AG04449 (cell line): ENCODE results near the gene IGF2BP2.
"Not testable (repeated sequence)": the region's sequence is repeated elsewhere in the genome, so short reads cannot be mapped to it uniquely, and the experiment has no call there.

Experiments
- CTCF ChIA-PET: fragments of 350-600 bp; formaldehyde crosslinking; extraction: SDS; loops from one replicate; lab custom pipeline; 2021; ENCODE audit warnings: antibody characterized with exemption; lab: Yijun Ruan, JAX
- POLR2A ChIA-PET: fragments of 400-600, 350-600 bp; formaldehyde crosslinking; extraction: SDS; loops from one replicate; lab custom pipeline; 2020; ENCODE audit warnings: antibody characterized with exemption, inconsistent platforms; lab: Yijun Ruan, JAX
- DNase-seq: peaks from one replicate; pipeline ENCODE4 v3.0.0-alpha.2; 2010; ENCODE audit warnings: low read depth, low spot score
- H3K4me3 ChIP-seq: 2 replicates; pipeline ENCODE4 v1.5.1; 2011; ENCODE audit warnings: low read depth, mild to moderate bottlenecking, control low read depth, low read length
- CTCF ChIP-seq: IDR thresholded peaks from one replicate; pipeline ENCODE4 v1.5.1; 2011; ENCODE audit warnings: mild to moderate bottlenecking, moderate library complexity, low read length, control low read depth, inconsistent platforms; ENCODE audit not compliant: insufficient read depth; ENCODE audit errors: missing control alignments

The IGF2BP2 gene

GRCh38 chr3:185648396-185648795 is 176.4 kb downstream of the IGF2BP2 start:
- TF ChIP-seq CTCF, result no peak
- POLR2A ChIA-PET, result interaction anchor here (0.6 kb wide), 1 partner anchor 71 kb away, joined by 4 read pairs; no protein-coding TSS in a partner anchor
- H3K4me3 ChIP-seq, result no peak overlapping the region
- DNase-seq, result no peak
- CTCF ChIA-PET, result interaction anchor here (0.9 to 1.0 kb wide), 2 partner anchors 11 kb away, joined by 3 to 6 read pairs; no protein-coding TSS in a partner anchor

- DNase-seq, result no peak
- ChIA-PET CTCF (interaction anchor here (0.7 to 1.0 kb wide), 4 partner anchors 8 to 260 kb away, joined by 3 to 6 read pairs (median 4); no protein-coding TSS in a partner anchor), POLR2A (no interaction called here)
- TF ChIP-seq CTCF, result no peak
- H3K4me3 ChIP-seq, result no peak overlapping the region
Measured at GRCh38 chr3:185647880-185648210, 177.0 kb downstream of the IGF2BP2 start.

- no peak overlapping the region for H3K4me3 ChIP-seq
- no peak for DNase-seq
- ChIA-PET POLR2A (no interaction called here), CTCF (interaction anchor here (0.7 to 1.0 kb wide), 3 partner anchors 9 to 260 kb away, joined by 3 to 6 read pairs (median 4); no protein-coding TSS in a partner anchor)
- TF ChIP-seq CTCF, result no peak
Measured at GRCh38 chr3:185647134-185647879, 177.5 kb downstream of the IGF2BP2 start.

GRCh38 chr3:185646382-185647133 is 178.3 kb downstream of the IGF2BP2 start:
- TF ChIP-seq CTCF, result no peak
- no peak overlapping the region for H3K4me3 ChIP-seq
- ChIA-PET POLR2A (no interaction called here), CTCF (no interaction called here)
- no peak for DNase-seq

- H3K4me3 ChIP-seq, result no peak overlapping the region
- no peak for DNase-seq
- TF ChIP-seq CTCF, result no peak
- ChIA-PET CTCF (no interaction called here), POLR2A (no interaction called here)
Measured at GRCh38 chr3:185645596-185646381, 179.1 kb downstream of the IGF2BP2 start.

- CTCF ChIA-PET, DNase-seq, POLR2A ChIA-PET, H3K4me3 ChIP-seq: not testable (repeated sequence)
Measured at GRCh38 chr3:185645191-185645590, 179.7 kb downstream of the IGF2BP2 start.
